Nephron (organoid): Measurements from ENCODE around the gene MGMT.

Experiments used
- H3K27ac Mint-ChIP-seq, 3 experiments: 2 replicates each; pipeline ENCODE4 v1.8.0; 2020; ENCODE audit warnings: mixed read lengths in 3 of 3, mild to moderate bottlenecking in 2 of 3, moderate library complexity in 1 of 3
- H3K27me3 Mint-ChIP-seq: 2 replicates; pipeline ENCODE4 v1.8.0; 2021; ENCODE audit warnings: low read depth, mild to moderate bottlenecking, moderate library complexity, mixed read lengths
- H3K36me3 Mint-ChIP-seq: 2 replicates; pipeline ENCODE4 v1.8.0; 2020; ENCODE audit warnings: low read depth, mixed read lengths
- H3K4me1 Mint-ChIP-seq: 2 replicates; pipeline ENCODE4 v1.8.0; 2020; ENCODE audit warnings: mixed read lengths
- H3K4me3 Mint-ChIP-seq, 3 experiments: 2 replicates each; pipeline ENCODE4 v1.8.0; 2020; ENCODE audit warnings: mild to moderate bottlenecking in 3 of 3, mixed read lengths in 3 of 3, moderate library complexity in 2 of 3
- H3K9me3 Mint-ChIP-seq: 2 replicates; pipeline ENCODE4 v1.8.0; 2020; ENCODE audit warnings: mixed read lengths
- CTCF ChIP-seq, 3 experiments: fragments of 200-600 bp; sonication (generic); IDR thresholded peaks; one replicate each; pipeline ENCODE4 v1.5.0; 2021; ENCODE audit warnings: antibody characterized with exemption in 3 of 3; ENCODE audit not compliant: unreplicated experiment in 3 of 3

MGMT gene

GRCh38 chr10:129518793-129519192 is 51.8 kb downstream of the MGMT start:
- Mint-ChIP-seq H3K4me1 (peaks cover 27% of the 10 kb centered on the region), H3K36me3 (no peaks in the 10 kb centered on the region), H3K27me3 (peaks cover 6% of the 10 kb centered on the region), H3K27ac (peak overlapping the region in 1 of 3 experiments; percentile 28), H3K4me3 (no peak overlapping the region), H3K9me3 (peaks cover 2% of the 10 kb centered on the region)
- TF ChIP-seq CTCF (IDR thresholded peaks at IDR 0.05; ENCODE audit: unreplicated experiment in 3 of 3), result no peak

DNA sequence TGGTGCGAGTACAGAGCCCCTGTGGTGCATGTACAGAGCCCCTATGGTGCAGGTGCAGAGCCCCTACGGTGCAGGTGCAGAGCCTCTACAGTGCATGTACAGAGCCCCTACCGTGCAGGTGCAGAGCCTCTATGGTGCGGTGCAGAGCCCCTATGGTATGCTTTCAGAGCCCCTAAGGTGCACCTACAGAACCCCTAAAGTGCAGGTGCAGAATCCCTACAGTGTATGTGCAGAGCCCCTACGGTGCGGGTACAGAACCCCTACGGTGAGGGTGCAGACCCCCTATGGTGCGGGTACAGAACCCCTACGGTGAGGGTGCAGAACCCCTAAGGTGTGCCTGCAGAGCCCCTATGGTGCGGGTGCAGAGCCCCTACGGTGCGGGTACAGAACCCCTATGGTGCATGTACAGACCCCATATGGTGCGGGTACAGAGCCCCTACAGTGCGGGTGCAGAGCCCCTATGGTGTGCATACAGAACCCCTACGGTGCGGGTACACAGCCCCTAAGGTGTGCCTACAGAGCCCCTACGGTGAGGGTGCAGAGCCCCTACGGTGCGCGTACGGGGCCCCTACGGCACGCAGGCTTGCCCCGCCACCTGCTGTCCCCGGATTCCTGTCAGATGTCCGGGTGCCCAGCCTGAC is 53.5 kb downstream of the MGMT start:
- no peak overlapping the region for H3K4me3 Mint-ChIP-seq
- peaks cover 2% of the 10 kb centered on the region for H3K9me3 Mint-ChIP-seq
- H3K36me3 Mint-ChIP-seq, result no peaks in the 10 kb centered on the region
- TF ChIP-seq CTCF (IDR thresholded peaks at IDR 0.05; ENCODE audit: unreplicated experiment in 3 of 3), result no peak
- H3K27ac Mint-ChIP-seq, result no peak overlapping the region
- peaks cover 9% of the 10 kb centered on the region for H3K27me3 Mint-ChIP-seq
- peaks cover 30% of the 10 kb centered on the region for H3K4me1 Mint-ChIP-seq

DNA sequence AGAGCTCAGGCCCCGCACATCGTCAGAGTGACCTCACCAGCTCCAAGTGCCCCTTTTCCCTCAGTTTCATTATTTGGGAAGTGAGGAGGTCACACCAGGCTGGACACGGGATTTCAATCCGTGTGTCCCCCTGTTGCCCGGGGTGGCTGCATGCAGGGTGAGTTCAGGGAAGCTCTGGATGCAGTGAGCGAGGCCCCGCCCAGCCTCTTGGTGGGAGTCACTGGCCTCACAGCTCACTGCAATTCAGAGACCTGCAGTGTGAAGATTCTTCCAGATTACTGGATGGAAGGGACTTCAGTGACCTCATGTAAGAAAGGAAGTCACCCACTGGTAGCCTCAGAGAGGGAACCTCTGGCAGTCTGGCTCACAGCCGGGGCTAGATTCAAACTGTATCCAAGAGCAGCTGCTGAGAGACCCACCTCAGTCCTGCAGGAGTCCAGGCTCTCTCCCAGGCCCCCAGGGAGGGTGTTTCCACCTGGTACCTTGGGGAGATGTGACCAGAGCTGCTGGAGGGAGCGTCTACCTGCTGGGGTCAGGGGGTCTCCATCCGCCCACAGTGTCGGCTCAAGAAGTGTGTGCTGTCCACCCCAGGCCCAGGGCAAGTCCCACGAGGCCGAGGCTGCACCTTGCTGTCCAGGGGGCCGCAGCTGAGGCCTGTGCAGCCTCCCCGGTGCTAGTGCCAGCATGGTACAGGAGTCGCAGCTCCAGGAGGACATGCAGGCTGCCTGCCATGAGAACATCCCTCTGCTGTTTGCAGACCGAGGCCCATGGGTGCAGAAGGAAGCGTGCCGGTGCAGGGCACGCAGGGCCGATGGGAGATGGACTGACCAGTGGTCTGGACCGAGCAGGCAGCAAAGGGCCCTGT is 54.4 kb downstream of the MGMT start:
- peaks cover under 1% of the 10 kb centered on the region for H3K36me3 Mint-ChIP-seq
- peaks cover 26% of the 10 kb centered on the region for H3K4me1 Mint-ChIP-seq
- H3K9me3 Mint-ChIP-seq, result peaks cover 2% of the 10 kb centered on the region
- peaks cover 9% of the 10 kb centered on the region for H3K27me3 Mint-ChIP-seq
- no peak for TF ChIP-seq CTCF (IDR thresholded peaks at IDR 0.05; ENCODE audit: unreplicated experiment in 3 of 3)
- no peak overlapping the region for H3K4me3 Mint-ChIP-seq
- H3K27ac Mint-ChIP-seq, result no peak overlapping the region

GRCh38 chr10:129522041-129522585 is 55.1 kb downstream of the MGMT start:
- no peak overlapping the region for H3K27ac Mint-ChIP-seq
- peaks cover 2% of the 10 kb centered on the region for H3K9me3 Mint-ChIP-seq
- H3K4me3 Mint-ChIP-seq, result no peak overlapping the region
- peaks cover 9% of the 10 kb centered on the region for H3K27me3 Mint-ChIP-seq
- peaks cover 3% of the 10 kb centered on the region for H3K36me3 Mint-ChIP-seq
- TF ChIP-seq CTCF (IDR thresholded peaks at IDR 0.05; ENCODE audit: unreplicated experiment in 3 of 3), result no peak
- H3K4me1 Mint-ChIP-seq, result peaks cover 26% of the 10 kb centered on the region

DNA sequence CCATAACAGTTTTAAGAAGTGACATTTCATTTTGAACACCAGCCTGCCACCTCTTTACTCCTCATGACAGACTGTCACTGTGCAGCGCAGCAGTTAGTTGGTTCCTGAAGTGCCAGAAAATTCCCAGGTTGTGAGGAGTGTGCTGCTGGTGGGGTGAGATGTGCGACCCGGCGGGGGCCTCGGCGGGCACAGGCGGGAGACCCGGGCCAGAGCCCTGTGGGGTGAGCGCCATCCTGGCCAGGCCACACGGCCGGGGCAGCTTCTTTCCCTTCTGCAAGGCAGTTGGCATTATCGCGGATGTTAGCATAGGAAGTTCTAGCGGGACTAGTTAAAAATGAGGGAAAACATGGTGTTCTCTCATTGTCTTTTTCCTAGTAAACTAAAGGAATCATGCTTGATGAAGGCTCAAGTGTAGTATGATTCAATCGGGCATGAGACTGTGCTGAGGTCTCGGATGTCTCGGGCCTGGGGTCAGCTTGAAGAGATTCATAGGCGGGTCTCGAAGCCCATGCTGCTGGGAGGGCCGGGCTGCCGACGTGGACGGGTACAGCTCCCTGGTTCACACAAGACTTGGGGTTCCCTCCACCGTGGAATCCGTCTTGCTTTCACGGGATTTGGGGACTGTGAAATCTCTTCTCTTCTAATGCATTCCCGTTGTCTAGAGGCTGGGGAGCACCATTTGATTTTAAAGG is 56.1 kb downstream of the MGMT start:
- Mint-ChIP-seq H3K27ac (no peak overlapping the region), H3K4me3 (no peak overlapping the region), H3K4me1 (peaks cover 26% of the 10 kb centered on the region), H3K36me3 (peaks cover 7% of the 10 kb centered on the region), H3K27me3 (peaks cover 12% of the 10 kb centered on the region), H3K9me3 (peaks cover 2% of the 10 kb centered on the region)
- no peak for TF ChIP-seq CTCF (IDR thresholded peaks at IDR 0.05; ENCODE audit: unreplicated experiment in 3 of 3)
